Peyer's patch (tissue), 4 donors: ENCODE measurements around the gene TRIM24.

ENCODE experiments used
- CTCF ChIP-seq, 6 experiments: fragments of 450-650 bp in 4 of 6; fragments of 200-600 bp in 2 of 6; sonication (generic) in 1 of 6; IDR thresholded peaks; one replicate each; pipeline ENCODE4 v1.5.1; 2017 to 2019; ENCODE audit warnings: antibody characterized with exemption in 6 of 6, mild to moderate bottlenecking in 3 of 6, moderate library complexity in 1 of 6
- POLR2A ChIP-seq, 2 donors: fragments of 450-650 bp; IDR thresholded peaks; one replicate each; pipeline ENCODE4 v1.5.1; 2017; ENCODE audit warnings: antibody characterized with exemption in 2 of 2, mild to moderate bottlenecking in 2 of 2, moderate library complexity in 2 of 2

- no peak for TF ChIP-seq CTCF (IDR thresholded peaks at IDR 0.05)
- no peak for TF ChIP-seq POLR2A (IDR thresholded peaks at IDR 0.05)
These were observed 23.7 kb upstream of the TRIM24 start for GRCh38 chr7:138436388-138436787.
